HUES6 (cell line): ENCODE data around the gene IL20RB.

Experiments used
- H3K27ac ChIP-seq: 2 replicates; pipeline ENCODE4 v1.7.0; 2013; ENCODE audit warnings: low read depth, mild to moderate bottlenecking, low read length, inconsistent platforms
- H3K27me3 ChIP-seq: 2 replicates; pipeline ENCODE4 v1.6.1; 2013; ENCODE audit warnings: low read length; ENCODE audit not compliant: control insufficient read depth, insufficient read depth
- H3K36me3 ChIP-seq: 2 replicates; pipeline ENCODE4 v1.6.1; 2013; ENCODE audit warnings: low read length; ENCODE audit not compliant: control insufficient read depth, insufficient read depth
- H3K4me1 ChIP-seq: 2 replicates; pipeline ENCODE4 v1.6.1; 2013; ENCODE audit warnings: low read length; ENCODE audit not compliant: control insufficient read depth, insufficient read depth
- H3K4me3 ChIP-seq: 2 replicates; pipeline ENCODE4 v1.5.1; 2013; ENCODE audit warnings: low read depth, low read length
- H3K9ac ChIP-seq: one replicate; pipeline ENCODE4 v1.6.1; 2013; ENCODE audit warnings: mild to moderate bottlenecking, low read length
- H3K9me3 ChIP-seq: 2 replicates; pipeline ENCODE4 v1.6.1; 2013; ENCODE audit warnings: low read depth, low read length; ENCODE audit not compliant: control insufficient read depth, insufficient read depth

The IL20RB gene

GRCh38 chr3:136928240-136928639 lies 29.5 kb upstream of the IL20RB start:
- Histone ChIP-seq H3K9me3 (no peaks in the 10 kb centered on the region), H3K9ac (no peak overlapping the region), H3K36me3 (peaks cover 4% of the 10 kb centered on the region; the same call in 1 of the 2 replicates), H3K4me3 (no peak overlapping the region), H3K27me3 (no peaks in the 10 kb centered on the region), H3K27ac (no peak overlapping the region), H3K4me1 (no peaks in the 10 kb centered on the region; the same call in 1 of the 2 replicates)

DNA sequence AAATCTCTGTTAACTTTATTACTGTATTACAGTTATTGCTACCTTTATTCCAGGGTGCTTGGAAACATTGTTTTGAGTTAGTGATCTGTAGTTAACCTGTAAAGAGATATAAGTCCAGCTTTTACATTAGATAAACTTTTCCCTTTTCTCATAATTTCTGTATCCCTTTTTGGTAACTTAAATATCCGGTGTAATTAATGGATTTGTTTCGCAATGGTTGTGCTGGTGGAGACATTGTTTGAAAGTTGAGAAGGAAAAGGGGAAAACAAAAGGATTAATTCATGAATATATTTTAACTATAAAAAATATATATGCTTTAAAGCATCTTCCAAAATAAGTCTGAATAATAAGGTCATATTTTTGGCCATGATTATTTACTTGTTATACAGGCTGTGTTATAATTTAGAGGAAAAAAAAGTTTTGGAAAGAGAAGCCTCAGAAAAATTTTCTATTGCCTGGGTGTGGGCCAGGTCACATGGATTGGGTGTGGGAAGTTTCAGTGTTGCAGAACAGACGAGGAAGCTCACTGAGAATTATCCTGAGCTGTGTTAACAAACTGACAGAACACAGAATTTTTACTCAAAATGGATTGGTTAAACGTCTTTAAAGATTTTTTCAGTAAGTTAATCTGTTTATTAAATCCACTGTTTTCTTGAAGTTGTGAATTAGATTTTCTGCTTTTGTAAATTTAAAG lies 27.7 kb upstream of the IL20RB start:
- Histone ChIP-seq H3K9ac (no peak overlapping the region), H3K4me3 (no peak overlapping the region), H3K4me1 (no peaks in the 10 kb centered on the region; the same call in 1 of the 2 replicates), H3K36me3 (peaks cover 4% of the 10 kb centered on the region; the same call in 1 of the 2 replicates), H3K27me3 (no peaks in the 10 kb centered on the region), H3K27ac (no peak overlapping the region), H3K9me3 (no peaks in the 10 kb centered on the region)

GRCh38 chr3:136931606-136932005 lies 26.2 kb upstream of the IL20RB start:
- Histone ChIP-seq H3K27me3 (no peaks in the 10 kb centered on the region), H3K9ac (no peak overlapping the region), H3K27ac (no peak overlapping the region), H3K36me3 (peaks cover 9% of the 10 kb centered on the region; the same call in 1 of the 2 replicates), H3K9me3 (peaks cover 4% of the 10 kb centered on the region; the same call in 1 of the 2 replicates), H3K4me3 (no peak overlapping the region), H3K4me1 (no peaks in the 10 kb centered on the region)

DNA sequence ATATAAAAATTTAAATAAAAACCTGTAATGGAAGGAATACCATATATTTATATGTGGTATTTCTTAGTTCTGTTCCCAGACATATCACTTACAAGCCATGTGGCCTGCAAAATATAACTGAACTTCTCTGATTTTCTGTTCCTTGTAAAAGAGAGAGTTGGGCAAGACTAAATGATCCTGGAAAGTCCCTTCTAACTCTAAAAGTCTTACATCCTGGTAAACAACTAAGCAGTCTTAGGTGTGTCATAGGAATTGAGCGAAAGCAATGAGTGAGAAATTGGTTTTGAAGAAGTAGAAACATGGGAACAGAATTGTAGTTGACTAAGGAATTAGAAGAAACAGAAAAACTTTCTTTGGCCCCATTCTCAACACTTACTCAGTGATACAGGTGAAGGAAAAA lies 25.3 kb upstream of the IL20RB start:
- H3K36me3 ChIP-seq: peaks cover 9% of the 10 kb centered on the region; the same call in 1 of the 2 replicates
- H3K27ac ChIP-seq: no peak overlapping the region
- peaks cover 5% of the 10 kb centered on the region; the same call in 1 of the 2 replicates for H3K9me3 ChIP-seq
- H3K27me3 ChIP-seq: no peaks in the 10 kb centered on the region
- no peak overlapping the region for H3K9ac ChIP-seq
- H3K4me1 ChIP-seq: no peaks in the 10 kb centered on the region
- no peak overlapping the region for H3K4me3 ChIP-seq

- Histone ChIP-seq H3K27ac (no peak overlapping the region), H3K9ac (no peak overlapping the region), H3K36me3 (peaks cover 8% of the 10 kb centered on the region; the same call in 1 of the 2 replicates), H3K4me3 (no peak overlapping the region), H3K9me3 (peaks cover 5% of the 10 kb centered on the region; the same call in 1 of the 2 replicates), H3K27me3 (no peaks in the 10 kb centered on the region), H3K4me1 (no peaks in the 10 kb centered on the region)
These were observed 24.6 kb upstream of the IL20RB start for GRCh38 chr3:136932978-136933772.

GRCh38 chr3:136937175-136937574 lies 20.6 kb upstream of the IL20RB start:
- H3K9ac ChIP-seq: no peak overlapping the region
- peaks cover 5% of the 10 kb centered on the region; the same call in 1 of the 2 replicates for H3K9me3 ChIP-seq
- no peak overlapping the region for H3K27ac ChIP-seq
- no peak overlapping the region for H3K4me3 ChIP-seq
- H3K27me3 ChIP-seq: no peaks in the 10 kb centered on the region
- H3K36me3 ChIP-seq: peaks cover 5% of the 10 kb centered on the region; the same call in 1 of the 2 replicates
- H3K4me1 ChIP-seq: peaks cover 2% of the 10 kb centered on the region; the same call in 1 of the 2 replicates

DNA sequence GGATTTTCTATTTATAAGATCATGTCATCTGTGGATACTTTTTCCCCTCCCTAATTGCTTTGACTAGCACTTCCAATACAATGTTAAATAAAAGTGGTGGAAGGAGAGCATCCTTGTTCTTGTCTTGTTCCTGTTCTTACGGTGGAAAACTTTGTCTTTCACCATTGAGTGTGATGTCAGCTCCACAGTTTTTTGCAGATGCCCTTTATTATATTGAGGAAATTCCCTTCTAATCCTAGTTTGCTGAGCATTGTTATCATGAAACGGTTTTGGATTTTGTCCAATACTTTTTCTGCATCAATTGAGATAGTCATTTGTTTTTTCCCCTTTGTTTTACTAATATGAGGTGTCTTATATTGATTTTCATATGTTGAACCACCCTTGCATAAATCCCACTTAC lies 19.9 kb upstream of the IL20RB start:
- Histone ChIP-seq H3K36me3 (peaks cover 5% of the 10 kb centered on the region; the same call in 1 of the 2 replicates), H3K4me3 (no peak overlapping the region), H3K4me1 (peaks cover 9% of the 10 kb centered on the region), H3K27me3 (no peaks in the 10 kb centered on the region), H3K9ac (no peak overlapping the region), H3K9me3 (peaks cover 5% of the 10 kb centered on the region; the same call in 1 of the 2 replicates), H3K27ac (no peak overlapping the region)

GRCh38 chr3:136938334-136938733 lies 19.4 kb upstream of the IL20RB start:
- peaks cover 14% of the 10 kb centered on the region for H3K4me1 ChIP-seq
- no peak overlapping the region for H3K27ac ChIP-seq
- H3K9me3 ChIP-seq: peaks cover 5% of the 10 kb centered on the region; the same call in 1 of the 2 replicates
- no peak overlapping the region for H3K4me3 ChIP-seq
- H3K27me3 ChIP-seq: no peaks in the 10 kb centered on the region
- peaks cover 5% of the 10 kb centered on the region; the same call in 1 of the 2 replicates for H3K36me3 ChIP-seq
- no peak overlapping the region for H3K9ac ChIP-seq

- Histone ChIP-seq H3K27me3 (no peaks in the 10 kb centered on the region), H3K4me3 (no peak overlapping the region), H3K9me3 (peaks cover 5% of the 10 kb centered on the region; the same call in 1 of the 2 replicates), H3K9ac (no peak overlapping the region), H3K4me1 (peaks cover 19% of the 10 kb centered on the region), H3K27ac (no peak overlapping the region), H3K36me3 (peaks cover 5% of the 10 kb centered on the region; the same call in 1 of the 2 replicates)
These were observed 18.3 kb upstream of the IL20RB start for GRCh38 chr3:136939489-136939888.

DNA sequence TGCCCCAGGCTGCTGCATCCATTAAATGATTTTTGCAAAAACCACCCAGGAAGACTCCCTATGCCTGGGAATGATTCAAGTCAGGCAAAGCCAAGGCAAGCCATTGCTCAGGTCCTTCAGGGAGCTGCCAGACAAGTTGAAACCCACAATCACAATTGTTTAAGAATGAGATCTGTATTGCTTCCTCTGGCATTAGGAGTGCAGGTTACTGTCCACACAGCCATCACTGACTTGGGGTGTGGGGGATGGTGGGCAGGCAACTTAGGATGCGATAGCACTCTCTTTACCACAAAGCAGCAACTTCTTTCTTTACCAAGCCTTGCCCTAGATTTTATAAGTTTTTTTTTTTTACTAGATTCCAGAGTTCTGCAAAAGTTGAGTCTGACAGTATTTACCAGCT lies 15.0 kb upstream of the IL20RB start:
- Histone ChIP-seq H3K4me3 (no peak overlapping the region), H3K27me3 (no peaks in the 10 kb centered on the region), H3K4me1 (peaks cover 19% of the 10 kb centered on the region), H3K9ac (no peak overlapping the region), H3K36me3 (peaks cover 10% of the 10 kb centered on the region), H3K9me3 (no peaks in the 10 kb centered on the region), H3K27ac (no peak overlapping the region)

GRCh38 chr3:136943436-136943835 lies 14.3 kb upstream of the IL20RB start:
- Histone ChIP-seq H3K27me3 (no peaks in the 10 kb centered on the region), H3K9ac (no peak overlapping the region), H3K4me3 (no peak overlapping the region), H3K9me3 (no peaks in the 10 kb centered on the region), H3K36me3 (peaks cover 13% of the 10 kb centered on the region), H3K27ac (no peak overlapping the region), H3K4me1 (peaks cover 19% of the 10 kb centered on the region)
